Stimulated activated naive CD8-positive, alpha-beta T cell treated with anti-CD3 and anti-CD28 coated beads, Interleukin-15, Interleukin-2, amounts not matched to agents 100 ng/mL and 50 ng/mL, for 24 hours (primary cell): Measurements from ENCODE around the gene MOGAT3.
A peak's percentile ranks its signal among the peaks of the same experiment; 100 is the strongest.

Experiments
- H3K27ac Mint-ChIP-seq: one replicate; pipeline ENCODE4 v1.8.0; 2021; ENCODE audit warnings: mild to moderate bottlenecking, mixed read lengths
- H3K27me3 Mint-ChIP-seq: one replicate; pipeline ENCODE4 v1.8.0; 2021; ENCODE audit warnings: mixed read lengths
- H3K36me3 Mint-ChIP-seq: one replicate; pipeline ENCODE4 v1.8.0; 2021; ENCODE audit warnings: low read depth, mixed read lengths
- H3K4me1 Mint-ChIP-seq: one replicate; pipeline ENCODE4 v1.8.0; 2021; ENCODE audit warnings: low read depth, mixed read lengths
- H3K4me3 Mint-ChIP-seq: one replicate; pipeline ENCODE4 v1.8.0; 2021; ENCODE audit warnings: mild to moderate bottlenecking, mixed read lengths
- H3K9me3 Mint-ChIP-seq: one replicate; pipeline ENCODE4 v1.8.0; 2021; ENCODE audit warnings: mixed read lengths

Gene MOGAT3

DNA sequence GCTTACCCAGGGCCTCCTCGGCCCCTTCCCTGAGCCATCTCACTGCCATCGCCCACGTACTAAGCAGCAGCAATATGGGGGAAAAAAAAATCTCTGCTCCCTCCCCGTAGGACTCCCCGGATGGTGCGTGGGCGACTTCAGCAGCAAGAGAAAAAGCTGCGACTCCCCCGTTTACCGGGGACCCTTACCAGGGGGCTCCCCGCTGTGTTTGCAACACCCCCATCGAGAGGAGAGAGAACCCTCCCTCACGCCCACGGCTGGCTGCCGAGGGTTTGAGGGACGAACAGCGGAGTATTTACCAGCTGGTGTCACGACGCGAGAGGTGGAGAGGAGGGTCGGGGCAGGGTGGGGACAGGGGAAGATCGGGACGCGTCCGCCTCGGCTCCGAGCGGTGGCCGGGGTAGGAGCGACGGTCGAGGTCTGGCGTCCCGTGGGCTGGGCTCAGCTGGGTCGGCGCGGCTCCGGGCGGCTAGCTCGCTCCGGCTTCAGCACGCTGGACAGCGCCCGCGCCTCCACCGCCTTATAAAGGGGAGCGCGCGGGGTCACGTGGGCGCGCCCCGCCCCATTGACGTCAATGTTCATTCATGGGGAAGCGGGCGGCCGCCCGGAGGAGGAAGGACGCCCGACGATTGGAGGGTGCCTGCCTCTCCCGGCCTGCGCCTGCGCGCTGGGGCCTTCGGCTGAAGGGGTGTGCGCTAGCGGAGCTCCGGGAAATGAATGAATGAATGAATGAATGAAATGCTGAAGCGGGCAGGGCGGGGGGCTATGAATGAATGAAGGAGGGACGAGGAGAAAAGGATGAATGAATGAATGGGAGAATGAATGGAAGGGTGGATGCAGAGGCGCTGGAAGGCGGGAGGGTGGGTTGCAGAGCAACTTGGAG is 35.5 kb downstream of the MOGAT3 start, which contains the start of gene VGF:
VGF (minus strand) TSS at position 495 of the 883 bp plus-strand sequence. CDS start 726 bp downstream, outside the sequence.
- no peaks in the 10 kb centered on the region for H3K9me3 Mint-ChIP-seq
- peak within 1 kb of the TSS; percentile 71 for H3K4me3 Mint-ChIP-seq
- H3K36me3 Mint-ChIP-seq = peaks cover 2% of the 10 kb centered on the region
- H3K4me1 Mint-ChIP-seq = peaks cover 52% of the 10 kb centered on the region
- H3K27ac Mint-ChIP-seq = peak within 1 kb of the TSS; percentile 64
- peaks cover 59% of the 10 kb centered on the region for H3K27me3 Mint-ChIP-seq

DNA sequence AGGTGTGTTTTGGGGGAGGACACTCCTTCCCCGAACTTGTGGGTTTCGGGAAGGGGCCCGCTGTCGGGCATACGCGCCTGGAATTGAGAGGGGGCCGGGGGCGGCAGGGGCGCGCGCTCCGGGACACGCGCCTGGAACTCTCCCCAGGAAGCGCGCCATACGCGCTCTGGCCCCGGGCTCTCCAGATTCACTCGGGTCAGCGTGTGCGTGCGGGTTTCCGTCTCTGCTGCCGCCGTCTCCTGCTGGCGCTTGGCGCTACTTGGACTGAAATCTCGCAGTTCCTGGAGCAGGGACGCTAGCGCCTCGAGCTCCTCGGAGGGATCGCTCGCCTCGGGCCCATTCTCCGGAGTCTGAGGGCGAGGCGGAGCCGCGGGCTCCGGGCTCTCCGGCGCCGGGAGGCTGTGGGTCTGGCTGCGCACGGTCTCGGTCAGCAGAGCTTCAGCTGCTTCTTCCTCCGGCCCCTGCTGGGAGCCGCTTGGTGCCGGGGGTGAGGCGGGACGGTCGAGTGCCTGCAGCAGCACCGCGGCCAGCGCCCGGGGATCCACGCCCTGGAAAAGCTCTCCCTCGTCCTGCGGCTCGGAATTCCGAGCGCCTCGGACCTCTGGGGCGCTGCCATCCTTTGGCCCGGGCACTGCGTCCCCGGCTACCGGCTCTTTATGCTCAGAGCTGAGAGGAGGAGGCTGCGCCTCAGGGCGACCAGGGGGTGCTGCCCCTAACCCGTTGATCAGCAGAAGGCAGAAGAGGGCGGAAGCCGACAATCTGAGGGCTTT is 36.6 kb downstream of the MOGAT3 start:
- H3K36me3 Mint-ChIP-seq = peaks cover 6% of the 10 kb centered on the region
- no peak overlapping the region for H3K27ac Mint-ChIP-seq
- H3K9me3 Mint-ChIP-seq = no peaks in the 10 kb centered on the region
- H3K4me3 Mint-ChIP-seq = peak overlapping the region; percentile 37
- H3K27me3 Mint-ChIP-seq = peaks cover 50% of the 10 kb centered on the region
- peaks cover 44% of the 10 kb centered on the region for H3K4me1 Mint-ChIP-seq

DNA sequence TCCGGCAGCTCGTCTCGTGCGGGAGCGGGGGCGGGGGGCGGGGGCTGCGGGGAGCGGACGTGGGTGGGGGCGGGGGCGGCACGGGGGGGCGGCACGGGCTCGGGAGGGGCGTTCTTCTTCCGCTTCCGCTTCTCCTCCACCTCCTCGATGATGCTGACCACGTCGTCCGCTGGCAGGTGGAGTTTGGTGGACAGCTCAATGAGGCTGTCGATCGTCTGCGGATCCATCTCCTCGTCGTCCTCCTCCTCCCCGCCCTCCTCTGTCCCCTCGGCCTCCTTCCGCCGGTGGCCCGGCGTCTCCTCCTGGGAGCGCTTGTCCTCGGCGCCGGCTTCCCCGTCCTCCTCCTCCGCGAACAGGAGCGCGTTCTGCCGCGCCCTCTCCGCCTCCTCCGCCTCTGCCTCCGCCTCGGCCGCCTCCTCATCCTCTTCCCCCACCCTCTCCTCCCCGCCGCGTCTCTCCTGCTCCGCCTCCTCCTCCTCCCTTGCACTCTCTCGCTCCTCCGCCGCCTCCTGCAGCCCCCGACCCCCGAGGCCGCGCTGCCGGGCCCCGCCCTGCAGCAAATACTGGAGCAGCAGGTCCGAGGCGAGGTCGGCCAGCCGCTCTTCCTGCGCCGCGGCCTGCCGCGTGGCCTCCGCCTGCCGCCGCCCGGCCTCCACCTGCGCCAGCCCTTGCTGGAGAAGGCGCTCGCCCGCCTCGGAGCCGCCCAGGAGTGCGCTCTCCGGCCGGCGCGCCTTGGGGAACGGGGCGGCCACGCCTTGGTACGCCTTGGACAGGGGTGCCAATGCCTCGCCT is 37.4 kb downstream of the MOGAT3 start:
- H3K4me1 Mint-ChIP-seq = peaks cover 36% of the 10 kb centered on the region
- H3K27me3 Mint-ChIP-seq = peaks cover 44% of the 10 kb centered on the region
- H3K4me3 Mint-ChIP-seq = peak overlapping the region; percentile 54
- H3K36me3 Mint-ChIP-seq = peaks cover 6% of the 10 kb centered on the region
- H3K9me3 Mint-ChIP-seq = no peaks in the 10 kb centered on the region
- H3K27ac Mint-ChIP-seq = no peak overlapping the region

DNA sequence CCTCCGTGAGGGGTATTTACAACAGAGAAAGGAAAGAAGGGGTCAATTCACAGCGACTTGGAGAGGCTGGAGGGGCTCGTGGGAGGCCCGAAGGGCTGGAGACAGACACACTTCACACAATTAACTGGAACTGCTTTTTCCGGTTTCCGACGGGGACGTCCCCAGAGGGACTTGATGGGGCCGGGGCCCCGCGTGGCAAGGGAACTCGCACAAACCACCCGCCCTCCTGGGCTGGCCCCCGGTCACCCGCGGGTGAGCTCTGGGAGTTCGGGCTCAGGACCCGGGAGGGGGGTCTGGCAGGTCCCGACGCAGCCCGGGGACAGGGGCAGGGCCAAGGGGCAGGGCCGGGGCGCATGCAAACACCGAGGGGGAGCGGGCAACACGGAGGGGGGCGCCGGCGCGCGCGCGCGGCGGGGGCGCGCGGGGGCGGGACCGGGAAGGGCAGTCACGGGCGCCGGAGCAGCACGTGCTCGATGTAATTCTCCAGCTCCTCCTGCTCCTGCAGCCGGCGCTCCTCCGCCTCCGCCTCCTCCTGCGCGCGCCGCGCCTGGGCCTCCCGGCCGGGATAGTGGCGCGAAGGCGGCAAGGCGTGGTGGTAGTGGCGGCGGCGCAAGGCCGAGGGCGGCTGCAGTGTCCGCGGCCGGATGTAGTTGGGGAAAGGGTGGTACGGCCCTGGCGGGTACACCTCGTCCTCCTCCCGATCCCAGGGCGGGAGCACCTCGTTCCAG is 38.1 kb downstream of the MOGAT3 start:
- no peak overlapping the region for H3K27ac Mint-ChIP-seq
- peaks cover 36% of the 10 kb centered on the region for H3K27me3 Mint-ChIP-seq
- peaks cover 33% of the 10 kb centered on the region for H3K4me1 Mint-ChIP-seq
- H3K36me3 Mint-ChIP-seq = peaks cover 9% of the 10 kb centered on the region
- peak overlapping the region; percentile 72 for H3K4me3 Mint-ChIP-seq
- H3K9me3 Mint-ChIP-seq = no peaks in the 10 kb centered on the region

GRCh38 chr7:101161692-101162471 is 39.0 kb downstream of the MOGAT3 start:
- peaks cover 28% of the 10 kb centered on the region for H3K27me3 Mint-ChIP-seq
- H3K9me3 Mint-ChIP-seq = no peaks in the 10 kb centered on the region
- no peak overlapping the region for H3K27ac Mint-ChIP-seq
- H3K4me3 Mint-ChIP-seq = peak overlapping the region; percentile 72
- peaks cover 29% of the 10 kb centered on the region for H3K4me1 Mint-ChIP-seq
- peaks cover 9% of the 10 kb centered on the region for H3K36me3 Mint-ChIP-seq

- no peak overlapping the region for H3K4me3 Mint-ChIP-seq
- H3K9me3 Mint-ChIP-seq = no peaks in the 10 kb centered on the region
- H3K36me3 Mint-ChIP-seq = peaks cover 9% of the 10 kb centered on the region
- H3K27me3 Mint-ChIP-seq = peaks cover 22% of the 10 kb centered on the region
- peaks cover 21% of the 10 kb centered on the region for H3K4me1 Mint-ChIP-seq
- no peak overlapping the region for H3K27ac Mint-ChIP-seq
Observed at GRCh38 chr7:101160910-101161309, 39.9 kb downstream of the MOGAT3 start.

- H3K27ac Mint-ChIP-seq = no peak overlapping the region
- H3K4me1 Mint-ChIP-seq = peaks cover 20% of the 10 kb centered on the region
- peaks cover 9% of the 10 kb centered on the region for H3K36me3 Mint-ChIP-seq
- no peaks in the 10 kb centered on the region for H3K9me3 Mint-ChIP-seq
- H3K27me3 Mint-ChIP-seq = peaks cover 14% of the 10 kb centered on the region
- H3K4me3 Mint-ChIP-seq = no peak overlapping the region
Observed at GRCh38 chr7:101159696-101160674, 40.9 kb downstream of the MOGAT3 start.

- no peak overlapping the region for H3K4me3 Mint-ChIP-seq
- H3K27me3 Mint-ChIP-seq = peaks cover 13% of the 10 kb centered on the region
- H3K4me1 Mint-ChIP-seq = peaks cover 12% of the 10 kb centered on the region
- no peak overlapping the region for H3K27ac Mint-ChIP-seq
- H3K36me3 Mint-ChIP-seq = peaks cover 9% of the 10 kb centered on the region
- no peaks in the 10 kb centered on the region for H3K9me3 Mint-ChIP-seq
Observed at GRCh38 chr7:101156866-101157589, 43.8 kb downstream of the MOGAT3 start.

GRCh38 chr7:101156277-101156676 is 44.6 kb downstream of the MOGAT3 start:
- H3K36me3 Mint-ChIP-seq = peaks cover 9% of the 10 kb centered on the region
- H3K27me3 Mint-ChIP-seq = peaks cover 10% of the 10 kb centered on the region
- no peak overlapping the region for H3K27ac Mint-ChIP-seq
- no peak overlapping the region for H3K4me3 Mint-ChIP-seq
- peaks cover 12% of the 10 kb centered on the region for H3K4me1 Mint-ChIP-seq
- no peaks in the 10 kb centered on the region for H3K9me3 Mint-ChIP-seq

DNA sequence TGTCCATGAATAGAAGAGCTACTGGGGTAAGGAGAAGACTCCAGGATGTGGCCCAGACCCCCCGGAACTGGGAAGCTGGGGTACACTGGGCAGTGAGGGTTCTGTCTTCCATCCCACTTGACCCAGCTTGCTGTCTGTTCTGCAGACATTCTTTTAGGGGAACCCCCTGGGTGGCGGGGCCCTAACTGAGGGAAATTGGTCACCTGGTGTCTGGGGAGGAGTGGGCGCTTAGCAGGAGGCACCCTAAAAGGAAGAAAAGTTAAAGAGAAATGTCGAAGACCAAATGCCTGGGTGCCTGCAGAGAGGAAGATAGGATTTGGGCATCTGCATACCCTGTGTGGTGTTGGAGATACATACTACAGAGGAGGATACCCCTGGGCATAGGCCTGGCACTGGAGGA is 45.5 kb downstream of the MOGAT3 start:
- Mint-ChIP-seq H3K9me3 (no peaks in the 10 kb centered on the region), H3K27me3 (peaks cover 11% of the 10 kb centered on the region), H3K4me1 (peaks cover 12% of the 10 kb centered on the region), H3K27ac (no peak overlapping the region), H3K36me3 (peaks cover 8% of the 10 kb centered on the region), H3K4me3 (peak overlapping the region; percentile 80)

DNA sequence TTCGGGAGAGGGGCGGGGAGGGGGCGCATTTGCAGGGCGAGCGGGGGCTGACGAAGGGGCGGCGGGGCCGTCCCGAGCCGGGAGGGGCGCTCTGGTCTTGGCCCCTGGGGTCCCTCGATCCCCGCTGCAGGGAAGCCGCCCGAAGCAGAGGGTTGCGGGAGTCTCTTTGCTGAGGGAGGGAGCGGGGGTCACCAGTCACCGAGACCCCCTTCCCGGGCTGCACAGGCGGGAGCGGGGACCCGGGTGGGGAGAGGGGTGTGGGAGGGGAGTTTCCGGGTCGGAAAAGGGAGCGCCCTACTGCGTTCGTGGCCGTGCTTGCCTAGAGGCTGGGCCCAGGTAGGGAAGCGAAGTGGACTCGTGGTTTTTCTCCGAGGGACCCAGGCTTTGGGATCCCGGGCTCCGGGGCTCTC is 46.1 kb downstream of the MOGAT3 start:
- peak overlapping the region; percentile 80 for H3K4me3 Mint-ChIP-seq

More for the DNA sequence above, 46.1 kb downstream of the MOGAT3 start:
- Mint-ChIP-seq H3K36me3 (peaks cover 4% of the 10 kb centered on the region), H3K4me1 (peaks cover 12% of the 10 kb centered on the region), H3K9me3 (no peaks in the 10 kb centered on the region), H3K27ac (no peak overlapping the region), H3K27me3 (peaks cover 14% of the 10 kb centered on the region)
